Measurements from ENCODE around the gene TRAPPC11.

DNA sequence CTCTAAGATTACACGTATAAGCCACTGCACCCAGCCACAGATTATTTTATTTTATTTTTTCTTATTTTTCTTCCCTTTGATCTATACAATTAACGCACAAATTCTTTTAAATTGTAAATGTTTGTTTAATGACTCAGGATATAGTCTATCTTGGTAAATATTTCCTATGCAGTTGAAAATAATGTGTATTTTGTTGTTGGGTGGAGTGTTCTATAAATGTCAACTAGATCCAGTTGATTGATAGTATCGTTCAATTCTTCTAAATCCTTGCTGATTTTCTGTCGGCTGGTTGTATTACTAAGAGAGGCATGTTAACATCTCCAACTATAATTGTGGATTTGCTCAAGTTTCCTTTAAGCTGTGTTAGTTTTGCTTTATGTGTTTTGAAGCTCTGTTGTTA is 92.0 kb downstream of the TRAPPC11 start:
- TF ChIP-seq, protein P1, sequence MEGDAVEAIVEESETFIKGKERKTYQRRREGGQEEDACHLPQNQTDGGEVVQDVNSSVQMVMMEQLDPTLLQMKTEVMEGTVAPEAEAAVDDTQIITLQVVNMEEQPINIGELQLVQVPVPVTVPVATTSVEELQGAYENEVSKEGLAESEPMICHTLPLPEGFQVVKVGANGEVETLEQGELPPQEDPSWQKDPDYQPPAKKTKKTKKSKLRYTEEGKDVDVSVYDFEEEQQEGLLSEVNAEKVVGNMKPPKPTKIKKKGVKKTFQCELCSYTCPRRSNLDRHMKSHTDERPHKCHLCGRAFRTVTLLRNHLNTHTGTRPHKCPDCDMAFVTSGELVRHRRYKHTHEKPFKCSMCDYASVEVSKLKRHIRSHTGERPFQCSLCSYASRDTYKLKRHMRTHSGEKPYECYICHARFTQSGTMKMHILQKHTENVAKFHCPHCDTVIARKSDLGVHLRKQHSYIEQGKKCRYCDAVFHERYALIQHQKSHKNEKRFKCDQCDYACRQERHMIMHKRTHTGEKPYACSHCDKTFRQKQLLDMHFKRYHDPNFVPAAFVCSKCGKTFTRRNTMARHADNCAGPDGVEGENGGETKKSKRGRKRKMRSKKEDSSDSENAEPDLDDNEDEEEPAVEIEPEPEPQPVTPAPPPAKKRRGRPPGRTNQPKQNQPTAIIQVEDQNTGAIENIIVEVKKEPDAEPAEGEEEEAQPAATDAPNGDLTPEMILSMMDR (IDR thresholded peaks at IDR 0.05; ENCODE audit: low read depth, low read length), result no peak
- TF ChIP-seq, protein P2, sequence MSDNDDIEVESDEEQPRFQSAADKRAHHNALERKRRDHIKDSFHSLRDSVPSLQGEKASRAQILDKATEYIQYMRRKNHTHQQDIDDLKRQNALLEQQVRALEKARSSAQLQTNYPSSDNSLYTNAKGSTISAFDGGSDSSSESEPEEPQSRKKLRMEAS (IDR thresholded peaks at IDR 0.05; ENCODE audit: low read depth, low read length), result no peak
- TF ChIP-seq POLR2A (IDR thresholded peaks at IDR 0.05; ENCODE audit: extremely low read depth, insufficient read length), result no peak
- TF ChIP-seq MYC (IDR thresholded peaks at IDR 0.05; ENCODE audit: low read depth, low read length), result no peak
